H54 (cell line): ENCODE results near the gene IQCB1.
"Not testable (repeated sequence)": the region's sequence is repeated elsewhere in the genome, so short reads cannot be mapped to it uniquely, and the experiment has no call there.

Experiments used
- DNase-seq: peaks from one replicate; pipeline ENCODE4 v3.0.0; 2011; ENCODE audit warnings: low spot score, mixed read lengths; ENCODE audit not compliant: insufficient read length
- FAIRE-seq: peaks from 3 replicates; lab custom pipeline; 2011; peaks lifted over from hg19 to GRCh38; lab: Jason Lieb, UNC
- POLR2A ChIP-seq: IDR thresholded peaks from 2 replicates; pipeline ENCODE4 v1.6.1; 2011; ENCODE audit warnings: low read depth, mild to moderate bottlenecking, low read length

Gene IQCB1

GRCh38 chr3:121781611-121782010, 53.2 kb downstream of the IQCB1 start:
- DNase-seq (no peak), FAIRE-seq (no peak)
- no peak for TF ChIP-seq POLR2A

GRCh38 chr3:121775095-121775494, 59.8 kb downstream of the IQCB1 start:
- DNase-seq, FAIRE-seq: not testable (repeated sequence)

- FAIRE-seq, result no peak
- no peak for DNase-seq
- TF ChIP-seq POLR2A, result no peak
These were observed 65.6 kb downstream of the IQCB1 start for GRCh38 chr3:121769246-121769645.

GRCh38 chr3:121768452-121768851, 66.4 kb downstream of the IQCB1 start:
- no peak for DNase-seq
- no peak for TF ChIP-seq POLR2A
- FAIRE-seq, result no peak

- TF ChIP-seq POLR2A, result no peak
- DNase-seq (no peak), FAIRE-seq (no peak)
These were observed 75.2 kb downstream of the IQCB1 start for GRCh38 chr3:121759541-121760202.

- DNase-seq, result no peak
- no peak for TF ChIP-seq POLR2A
These were observed 76.0 kb downstream of the IQCB1 start for GRCh38 chr3:121758727-121759450.

GRCh38 chr3:121757812-121758545, 76.9 kb downstream of the IQCB1 start:
- no peak for TF ChIP-seq POLR2A
- DNase-seq, result no peak
- no peak for FAIRE-seq

More at GRCh38 chr3:121758727-121759450, 76.0 kb downstream of the IQCB1 start:
- no peak for FAIRE-seq

GRCh38 chr3:121757087-121757811, 77.6 kb downstream of the IQCB1 start:
- TF ChIP-seq POLR2A, result no peak
- FAIRE-seq (no peak), DNase-seq (no peak)

GRCh38 chr3:121752772-121753171, 82.1 kb downstream of the IQCB1 start:
- DNase-seq (no peak), FAIRE-seq (no peak)
- no peak for TF ChIP-seq POLR2A

GRCh38 chr3:121752261-121752660, 82.6 kb downstream of the IQCB1 start:
- no peak for TF ChIP-seq POLR2A
- FAIRE-seq (no peak), DNase-seq (no peak)

- DNase-seq (no peak), FAIRE-seq (no peak)
- TF ChIP-seq POLR2A, result no peak
These were observed 84.8 kb downstream of the IQCB1 start for GRCh38 chr3:121750087-121750415.

- DNase-seq (peak; percentile 74), FAIRE-seq (peak; percentile 100)
- TF ChIP-seq POLR2A, result peak; percentile 96
These were observed 85.4 kb downstream of the IQCB1 start, which contains the start of gene GOLGB1 for GRCh38 chr3:121749276-121750086. Gene GOLGB1, minus strand, starts transcription at chr3:121749741. Its CDS starts 18,770 bp downstream, at chr3:121730971.
